SK-N-DZ (cell line): ENCODE measurements around the gene C15orf39. TPM values are rescaled to one million over a fixed set of nuclear protein-coding genes. Genes with fewer than 3 reads are reported as not detected.
"Not testable (repeated sequence)": the region's sequence is repeated elsewhere in the genome, so short reads cannot be mapped to it uniquely, and the experiment has no call there.

Experiments used
- DNase-seq: peaks from one replicate; pipeline ENCODE4 v3.0.0-alpha.2; 2015; ENCODE audit warnings: low spot score
- polyA plus RNA-seq, 2 experiments: library from polyadenylated mRNA; depleted of rRNA; stranded (reverse); fragments of >200 nt; gene quantifications; 2 replicates each; pipeline ENCODE4 v1.2.3, GENCODE V29; 2014

C15orf39 gene
- 9.6 and 10.9 TPM in 2 replicates for polyA plus RNA-seq (2014; cell fraction: cytosol; rRNA removed)
- 3.4 and 6.2 TPM in 2 replicates for polyA plus RNA-seq (2014; cell fraction: nucleus; rRNA removed)

DNA sequence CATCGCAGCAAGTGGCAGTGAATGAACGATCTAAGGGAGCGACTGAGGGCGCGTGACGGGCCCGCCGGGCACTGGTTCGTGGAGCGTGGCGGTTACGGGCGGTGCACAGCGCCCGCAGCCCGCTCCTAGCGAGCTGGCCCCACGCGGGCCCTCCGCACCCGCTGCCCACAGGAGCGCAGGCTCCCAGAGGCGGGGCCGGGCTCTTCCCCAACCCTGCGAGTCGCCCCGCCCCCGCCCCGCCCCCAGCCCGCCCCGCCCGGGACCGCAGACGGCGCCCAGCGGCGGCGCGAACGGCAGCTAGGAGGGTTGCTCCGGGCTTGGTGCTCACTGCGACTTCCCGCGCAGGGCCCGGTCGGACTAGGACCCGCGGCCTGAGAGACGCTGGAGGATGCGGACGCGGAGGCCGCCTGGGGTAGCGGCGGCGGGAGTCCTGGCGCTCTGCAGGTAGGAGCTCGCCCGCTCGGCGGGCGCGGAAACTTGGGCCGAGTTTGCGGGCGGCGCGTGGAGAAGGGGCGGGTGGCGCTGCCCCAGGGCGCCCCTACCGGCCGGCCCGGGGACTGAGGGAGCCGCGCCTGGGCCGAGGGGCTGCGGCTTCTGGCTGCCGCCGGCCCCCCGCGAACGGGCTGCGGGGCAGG lies at the start of gene C15orf39:
TSS of gene C15orf39 (plus strand) at position 267 of the 635 bp plus-strand sequence. CDS start 4,167 bp downstream, outside the sequence.
- peak; percentile 71 for DNase-seq

DNA sequence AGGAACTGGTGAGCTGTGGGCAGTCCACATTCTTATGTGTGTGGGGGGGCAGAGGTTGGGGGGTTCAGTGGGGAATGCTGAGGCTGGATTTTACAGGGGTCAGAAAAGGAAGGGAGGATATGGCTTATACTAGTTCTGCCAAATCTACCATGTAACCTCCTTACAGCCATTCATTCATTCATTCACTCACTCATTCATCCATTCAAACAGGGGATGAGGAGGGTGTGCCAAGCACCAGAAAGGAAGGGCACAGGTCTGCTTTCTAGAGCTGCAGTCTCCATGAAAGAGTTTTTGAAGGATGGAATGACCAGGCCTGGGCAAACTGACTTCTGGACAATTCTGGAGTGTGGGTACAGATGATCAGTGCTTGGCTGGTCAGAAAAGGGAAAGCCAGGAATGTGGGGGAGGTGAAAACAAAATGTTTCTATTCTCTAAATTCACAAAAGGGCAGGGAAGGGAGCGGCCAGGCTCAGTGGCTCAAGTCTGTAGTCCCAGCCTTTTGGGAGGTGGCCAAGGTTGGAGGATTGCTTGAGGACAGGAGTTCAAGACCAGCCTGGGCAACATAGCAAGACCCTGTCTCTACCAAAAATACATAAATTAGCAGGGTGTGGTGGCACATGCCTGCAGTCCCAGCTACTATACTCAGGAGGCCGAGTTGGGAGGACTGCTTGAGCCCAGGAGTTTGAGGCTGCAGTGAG lies 49.2 kb upstream of the C15orf39 start:
- no peak for DNase-seq

DNA sequence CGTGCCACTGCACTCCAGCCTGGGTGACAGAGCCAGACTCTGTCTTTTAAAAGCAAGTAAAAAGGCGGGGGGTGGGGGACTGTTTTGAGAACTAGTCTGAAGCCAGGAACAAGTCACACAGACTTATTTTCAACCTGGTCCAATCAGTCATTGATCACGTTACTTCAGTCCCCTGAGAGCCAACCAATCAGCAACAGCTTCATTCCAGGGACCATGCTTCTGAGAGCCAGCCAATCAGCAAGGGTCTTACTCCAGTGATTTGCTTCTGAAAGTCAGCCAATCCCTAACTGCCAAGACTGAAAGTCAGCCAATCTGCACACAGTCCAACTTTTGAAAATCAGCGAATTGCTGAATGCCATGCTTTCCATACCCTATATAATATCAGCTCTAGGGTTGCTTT lies 48.6 kb upstream of the C15orf39 start:
- DNase-seq = peak; percentile 47

DNA sequence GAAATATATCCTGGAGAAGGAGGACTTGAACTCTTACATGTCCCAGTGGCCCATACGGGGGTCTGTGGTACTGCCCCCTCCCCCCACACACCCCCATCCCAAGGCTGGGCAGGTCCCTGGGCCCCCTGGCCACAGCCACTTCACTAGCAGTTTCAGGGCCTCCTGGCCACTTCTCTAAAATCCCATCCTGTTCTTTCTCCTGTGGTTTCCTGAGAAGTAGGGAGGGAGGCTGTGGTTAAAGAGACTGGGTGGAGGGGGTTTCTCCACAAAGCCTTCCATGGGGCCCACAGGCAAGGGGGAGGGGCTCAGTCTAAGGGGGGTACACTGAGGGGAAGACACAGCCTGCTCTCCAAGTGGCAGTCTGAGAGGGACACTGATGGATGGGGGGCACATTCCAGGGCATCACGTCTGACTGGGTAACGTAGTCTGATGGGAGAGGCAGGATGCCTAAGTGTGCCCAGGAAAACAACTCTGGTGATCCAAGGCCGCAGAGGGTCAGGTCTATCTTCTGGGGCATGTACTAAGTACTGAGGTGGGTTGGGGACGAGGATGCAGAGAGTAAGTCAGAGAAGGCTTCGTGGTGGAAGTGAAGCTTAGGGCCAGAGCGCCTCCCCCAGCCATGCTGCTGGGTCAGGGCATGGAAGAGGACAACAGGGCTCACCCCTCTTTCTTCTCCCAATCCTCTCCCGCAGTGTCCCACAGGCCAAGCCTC lies 48.0 kb upstream of the C15orf39 start:
- no peak for DNase-seq

DNA sequence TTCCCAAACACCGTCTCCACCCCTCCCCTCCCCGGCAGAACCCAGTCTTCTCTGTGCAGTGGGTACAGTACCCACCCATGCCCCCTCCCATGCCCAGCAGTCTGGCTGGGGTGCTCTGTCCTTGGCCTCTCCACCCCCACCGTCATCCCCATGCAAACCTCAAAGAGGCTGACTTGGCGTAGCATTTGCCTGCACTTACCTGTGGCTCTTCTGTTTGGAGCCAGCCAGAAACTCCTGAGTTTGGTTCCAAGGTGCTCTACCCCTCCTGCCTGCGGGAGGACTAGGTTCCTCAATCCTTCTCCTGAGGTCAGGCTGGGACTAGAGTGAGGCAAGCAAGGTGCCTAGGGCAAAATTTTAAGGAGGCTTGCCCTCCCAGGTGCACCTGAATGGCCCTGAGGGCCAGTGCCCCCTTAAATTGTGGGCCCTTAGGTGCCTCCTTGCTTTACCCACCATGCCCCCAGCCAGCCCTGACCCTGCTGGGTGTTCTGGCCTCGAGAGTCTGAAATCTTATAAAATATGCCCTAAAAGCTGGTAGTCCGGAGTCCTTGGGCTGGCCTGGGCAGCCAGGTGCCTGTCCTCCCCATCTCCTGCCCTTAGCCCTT lies 47.1 kb upstream of the C15orf39 start:
- no peak for DNase-seq

DNA sequence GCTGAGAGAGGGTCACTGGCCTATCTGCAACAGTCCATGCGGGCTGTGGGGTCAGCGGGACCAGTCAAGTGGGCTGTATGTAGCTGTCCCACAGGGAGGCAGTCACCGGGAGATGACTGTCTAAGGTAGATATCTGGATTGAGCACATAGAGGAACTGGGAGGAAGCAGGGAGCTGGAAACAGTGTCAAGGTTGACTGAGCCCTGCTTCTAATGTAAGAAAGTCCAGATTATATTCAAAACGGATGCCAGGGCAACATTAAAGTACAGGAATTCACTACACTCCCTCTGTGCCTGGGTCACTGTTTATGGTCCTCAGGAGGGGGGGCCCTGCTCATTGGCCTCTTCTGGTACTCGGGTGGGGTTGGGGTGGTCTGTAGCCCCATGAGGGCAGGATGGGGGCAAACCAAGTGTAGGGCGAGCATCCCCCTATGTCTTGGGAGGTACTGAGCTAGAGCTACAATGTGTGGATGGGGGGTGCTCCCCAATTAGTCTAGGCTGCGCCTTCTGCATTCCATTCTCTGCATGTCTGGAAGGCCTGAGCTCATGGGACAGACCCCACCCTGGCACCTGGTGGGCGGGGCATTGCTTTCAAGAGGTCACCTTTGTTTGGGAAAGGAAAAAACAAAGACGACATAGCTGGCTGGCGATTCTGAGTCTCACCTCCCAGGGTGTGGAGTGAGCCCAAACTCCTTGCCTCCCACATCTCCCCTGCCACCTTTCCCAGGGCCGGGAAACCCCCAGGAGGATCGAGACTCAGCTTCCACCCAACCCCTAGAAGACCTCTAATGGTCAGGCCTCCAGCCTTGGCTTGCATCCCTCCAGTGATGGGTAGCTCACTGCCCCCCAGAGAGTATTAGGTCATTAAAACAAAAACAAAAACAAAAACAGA lies 45.1 kb upstream of the C15orf39 start:
- DNase-seq = no peak

DNA sequence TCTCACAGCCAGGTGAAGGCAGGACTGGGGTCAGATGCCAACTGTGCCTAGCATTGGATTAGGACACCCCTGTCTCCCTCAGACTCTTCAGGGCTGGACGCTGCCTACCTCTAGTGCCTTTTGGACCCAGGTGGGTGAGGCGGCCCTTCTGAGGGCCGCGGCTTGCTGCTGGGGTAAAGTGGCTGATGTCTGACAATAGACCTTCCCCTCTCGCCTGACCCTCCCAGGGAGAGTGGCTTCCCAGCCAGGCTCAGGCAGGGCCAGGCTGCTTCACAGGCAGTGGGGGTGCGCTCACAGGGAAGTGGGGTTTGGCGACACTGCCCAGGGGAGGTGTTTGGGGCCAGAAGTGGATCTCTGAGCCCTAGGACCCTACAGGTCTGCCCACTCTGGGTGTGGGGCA lies 43.3 kb upstream of the C15orf39 start:
- DNase-seq = no peak

DNA sequence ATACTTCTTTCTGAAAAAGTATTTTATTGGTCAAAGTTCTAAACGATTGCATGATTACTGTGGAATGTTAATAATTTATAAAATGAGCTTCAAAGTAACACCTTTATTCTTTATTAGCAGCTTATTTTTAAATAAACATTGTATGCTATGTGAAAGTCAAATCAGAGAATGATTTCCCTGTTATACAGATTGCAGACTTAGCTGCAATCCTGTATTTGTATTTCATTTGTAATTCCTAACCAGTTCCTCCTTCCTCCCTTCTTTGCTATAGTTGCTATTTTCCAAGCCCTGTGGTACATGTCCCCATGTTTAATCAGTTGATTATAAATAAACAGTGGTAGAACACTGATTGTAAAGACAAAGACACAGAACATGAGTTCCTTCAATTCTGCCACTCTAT lies 42.4 kb upstream of the C15orf39 start:
- no peak for DNase-seq

DNA sequence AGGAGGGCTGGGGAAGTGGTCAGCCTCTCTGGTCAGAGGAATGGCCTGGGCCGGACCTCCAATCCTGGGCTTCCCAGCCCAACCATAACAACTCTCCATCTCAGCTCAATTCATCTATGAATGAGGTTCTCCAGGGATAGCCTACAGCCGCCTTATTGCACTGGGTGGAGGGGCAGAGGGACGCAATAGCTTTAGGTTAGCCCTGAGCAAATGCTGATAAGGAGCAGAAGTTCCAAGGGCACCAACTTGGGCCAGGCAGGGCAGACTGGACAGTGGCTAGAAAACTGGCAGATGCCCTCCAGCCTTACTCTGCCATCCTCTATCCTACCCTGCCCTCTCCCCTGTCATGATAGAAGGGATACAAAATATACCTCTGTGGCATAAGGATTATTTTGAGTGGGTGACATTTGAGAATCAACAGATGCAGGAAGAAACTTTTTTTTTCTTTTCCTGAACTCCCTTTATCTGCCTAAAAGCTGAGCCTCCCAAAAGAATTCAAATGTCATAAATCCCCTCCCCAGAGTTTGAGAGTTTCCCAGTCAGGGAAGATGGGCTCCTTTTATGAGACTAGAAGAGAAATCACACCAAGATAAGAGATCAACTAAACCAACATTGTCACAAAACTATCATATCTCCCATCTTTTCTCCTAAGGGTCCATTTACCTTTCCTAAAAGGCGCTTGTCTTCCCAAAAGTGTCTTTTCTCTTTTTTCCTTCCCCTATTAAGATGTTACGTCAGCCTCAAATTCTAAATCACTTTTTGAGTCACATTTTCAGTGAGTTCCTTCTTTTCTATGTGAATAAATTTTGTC lies 40.4 kb upstream of the C15orf39 start:
- no peak for DNase-seq

DNA sequence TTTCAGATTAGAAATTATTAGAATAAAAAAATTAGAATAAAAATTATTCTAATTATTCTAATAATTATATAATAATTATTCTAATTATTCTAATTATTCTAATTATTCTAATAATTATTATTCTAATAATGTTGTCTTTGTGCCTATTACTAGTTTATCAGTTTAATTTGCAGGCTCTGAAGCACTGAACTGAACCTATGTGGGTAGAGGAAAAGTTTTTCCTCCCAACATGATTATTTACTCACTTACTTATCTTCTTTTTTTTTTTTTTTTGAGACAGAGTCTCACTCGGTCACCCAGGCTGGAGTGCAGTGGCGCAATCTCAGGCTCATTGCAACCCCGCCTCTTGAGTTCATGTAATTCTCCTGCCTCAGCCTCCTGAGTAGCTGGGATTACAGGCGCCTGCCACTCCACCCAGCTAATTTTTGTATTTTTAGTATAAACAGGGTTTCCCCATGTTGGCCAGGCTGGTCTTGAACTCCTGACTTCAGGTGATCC lies 39.7 kb upstream of the C15orf39 start:
- DNase-seq = no peak

DNA sequence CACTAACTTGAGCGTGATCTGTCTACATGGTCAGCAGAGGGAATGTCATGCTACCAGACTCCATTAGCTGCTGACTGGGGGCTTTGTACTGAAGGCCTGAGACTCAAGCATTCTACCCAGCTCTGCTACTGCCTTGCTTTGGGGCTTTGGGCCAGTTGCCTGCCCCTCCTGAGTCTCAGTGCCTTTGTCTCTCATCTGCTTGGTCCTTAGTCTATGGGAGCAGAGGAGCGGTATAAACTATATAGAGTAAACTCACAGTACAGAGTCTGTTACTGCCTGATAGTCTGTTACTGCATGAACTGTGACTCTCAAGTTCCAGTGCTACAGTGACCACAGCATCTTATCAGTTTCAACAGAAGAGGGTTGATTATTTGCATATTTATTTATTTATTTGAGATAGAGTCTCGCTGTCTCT lies 38.5 kb upstream of the C15orf39 start:
- no peak for DNase-seq

DNA sequence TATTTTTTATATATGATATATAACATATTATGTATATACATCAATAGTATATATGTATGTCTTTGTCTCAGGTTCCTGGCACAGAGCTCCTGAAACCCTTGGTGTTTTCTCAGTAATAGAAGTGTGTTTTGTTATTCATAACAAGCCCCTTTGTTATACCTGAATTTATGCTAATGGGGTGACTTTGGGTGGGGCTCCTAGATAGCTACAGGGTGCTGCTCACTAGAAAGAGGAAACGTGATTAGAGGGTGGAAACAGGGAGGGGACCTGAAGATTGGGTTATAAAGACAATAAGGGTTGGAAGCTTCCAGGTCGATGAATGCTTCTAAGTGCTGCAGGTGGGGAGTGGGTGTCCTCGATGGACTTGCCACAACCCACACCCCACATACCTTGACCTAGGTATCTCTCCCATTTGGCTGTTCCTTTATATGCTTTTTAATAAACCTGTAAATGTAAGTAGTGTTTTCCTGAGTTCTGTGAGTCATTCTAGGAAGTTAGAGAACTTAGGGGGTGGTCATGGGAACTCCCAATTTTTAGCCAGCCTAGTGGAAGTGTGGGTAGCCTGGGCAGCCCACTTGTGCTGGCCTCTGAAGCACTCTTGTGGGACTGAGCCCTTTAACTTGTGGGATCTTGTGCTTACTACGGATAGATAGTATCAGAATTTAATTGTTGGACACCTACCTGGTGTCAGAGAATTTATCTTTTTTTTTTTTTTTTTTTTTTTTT lies 36.9 kb upstream of the C15orf39 start:
- no peak for DNase-seq

DNA sequence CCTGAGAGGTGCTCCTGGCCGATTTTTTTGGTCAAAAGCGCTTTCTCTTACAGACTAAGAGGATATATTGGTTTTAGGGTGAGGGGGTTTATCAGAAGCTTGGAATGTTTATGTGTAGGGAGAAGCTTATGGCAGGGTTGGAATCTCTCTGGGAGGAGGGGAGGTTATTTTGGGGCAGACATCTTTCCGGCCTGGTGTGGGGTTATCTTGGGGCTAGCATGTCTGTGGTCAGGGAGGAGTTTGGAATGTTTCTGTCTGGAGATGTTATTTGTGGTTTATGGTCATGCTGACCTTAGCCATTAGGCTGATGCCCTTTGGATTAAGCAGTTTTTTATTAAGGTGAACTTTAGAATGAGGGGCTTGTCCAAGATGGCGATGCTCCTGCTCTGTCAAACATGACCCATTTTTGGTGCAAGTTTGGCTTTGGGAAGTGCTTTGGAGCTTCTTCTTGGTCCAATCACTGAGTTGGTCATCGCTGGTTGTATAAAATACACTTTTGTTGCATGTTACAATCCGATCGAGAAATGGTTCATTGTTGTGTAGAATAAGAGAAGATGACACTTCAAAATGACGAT lies 35.1 kb upstream of the C15orf39 start:
- not testable (repeated sequence) for DNase-seq

DNA sequence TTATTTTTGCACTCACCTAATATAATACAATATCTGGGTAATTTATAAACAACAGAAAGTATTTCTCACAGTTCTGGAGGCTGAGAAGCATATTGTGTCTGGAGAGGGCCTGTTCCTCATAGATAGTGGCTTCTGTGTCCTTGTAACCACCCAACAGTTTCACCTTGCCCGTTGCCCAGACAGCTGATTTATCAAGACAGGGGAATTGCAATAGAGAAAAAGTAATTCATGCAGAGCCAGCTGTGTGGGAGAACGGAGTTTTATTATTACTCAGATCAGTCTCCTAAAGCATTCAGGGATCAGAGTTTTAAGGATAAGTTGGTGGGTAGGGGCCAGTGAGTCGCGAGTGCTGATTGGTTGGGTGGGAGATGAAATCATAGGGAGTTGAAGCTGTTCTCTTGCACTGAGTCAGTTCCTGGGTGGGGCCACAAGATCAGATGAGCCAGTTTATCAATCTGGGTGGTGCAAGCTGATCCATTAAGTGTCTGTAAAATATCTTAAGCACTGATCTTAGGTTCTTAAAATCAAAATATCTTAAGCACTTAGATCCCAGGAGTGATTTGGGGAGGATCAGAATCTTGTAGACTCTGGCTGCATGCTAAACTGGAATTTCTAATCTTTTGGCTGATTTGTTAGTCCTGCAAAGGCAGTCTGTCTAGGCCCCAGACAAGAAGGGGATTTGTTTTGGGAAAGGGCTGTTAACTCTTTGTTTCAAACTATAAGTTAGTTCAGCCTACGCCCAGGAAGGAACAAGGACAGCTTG lies 33.9 kb upstream of the C15orf39 start:
- DNase-seq = no peak

DNA sequence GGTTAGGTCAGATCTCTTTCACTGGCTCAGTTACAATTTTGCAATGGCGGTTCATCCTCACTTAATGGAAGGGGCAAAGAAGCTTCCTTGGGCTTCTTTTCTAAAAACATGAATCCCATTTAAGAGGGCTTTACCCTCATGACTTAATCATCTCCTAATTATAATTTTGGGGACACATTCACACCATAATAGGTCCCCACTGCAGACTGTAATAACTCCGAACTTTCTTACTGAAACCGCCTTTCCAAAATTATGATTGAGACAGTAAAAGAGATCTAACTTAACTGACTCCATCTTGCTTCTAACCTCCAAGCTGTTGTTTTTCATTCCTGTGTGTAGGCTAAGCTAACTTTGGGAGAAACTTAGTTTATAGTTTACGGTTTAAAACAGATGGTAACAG lies 33.3 kb upstream of the C15orf39 start:
- DNase-seq = no peak

DNA sequence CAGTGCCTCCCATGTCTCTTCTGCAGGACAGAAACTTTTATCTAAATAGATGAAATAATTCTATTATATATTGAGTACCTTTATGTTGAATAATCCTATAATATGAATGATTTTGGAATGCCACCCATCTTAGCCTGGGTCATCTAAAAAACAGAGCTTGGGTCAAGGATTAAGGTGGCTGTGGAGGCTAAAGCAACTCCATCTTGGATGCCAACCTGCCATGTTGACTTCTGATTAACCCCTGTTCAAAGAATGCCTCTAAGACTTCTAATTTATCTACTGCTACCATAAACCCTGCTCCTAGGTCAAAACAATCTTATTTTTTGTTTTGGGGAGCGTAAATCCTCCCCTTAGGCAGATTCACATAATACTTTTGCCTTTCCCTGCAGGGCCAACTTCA lies 31.5 kb upstream of the C15orf39 start:
- DNase-seq = no peak

DNA sequence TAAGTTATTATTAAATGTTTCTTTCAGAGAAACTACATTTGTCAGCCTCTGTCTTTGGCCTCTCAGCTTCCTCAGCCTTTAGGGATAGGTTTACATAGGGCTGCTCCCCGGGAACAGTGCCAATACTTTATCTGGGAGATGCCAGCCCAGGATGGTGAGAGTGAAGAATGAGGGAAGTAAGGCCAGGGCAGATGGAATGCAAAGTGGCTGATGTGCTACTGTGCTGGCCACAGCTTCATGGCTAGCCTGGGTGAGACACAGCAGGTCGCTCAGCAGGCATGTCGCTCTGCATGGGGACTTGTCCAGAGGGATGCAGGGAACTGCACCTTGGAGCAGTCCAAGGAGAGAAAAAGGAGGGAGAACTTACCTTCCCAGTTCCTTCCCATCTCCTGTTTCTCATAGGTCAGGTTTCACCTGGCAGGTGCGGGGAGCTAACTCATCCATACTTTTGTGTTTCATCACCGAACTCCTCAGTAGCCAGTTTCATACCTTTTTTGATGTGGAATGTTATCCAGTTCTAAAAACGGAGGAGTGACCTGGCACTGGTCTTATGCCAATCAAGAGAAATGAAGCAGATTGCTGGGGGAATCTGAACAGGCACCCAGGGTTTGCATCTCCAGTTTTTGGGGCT lies 30.9 kb upstream of the C15orf39 start:
- DNase-seq = no peak

DNA sequence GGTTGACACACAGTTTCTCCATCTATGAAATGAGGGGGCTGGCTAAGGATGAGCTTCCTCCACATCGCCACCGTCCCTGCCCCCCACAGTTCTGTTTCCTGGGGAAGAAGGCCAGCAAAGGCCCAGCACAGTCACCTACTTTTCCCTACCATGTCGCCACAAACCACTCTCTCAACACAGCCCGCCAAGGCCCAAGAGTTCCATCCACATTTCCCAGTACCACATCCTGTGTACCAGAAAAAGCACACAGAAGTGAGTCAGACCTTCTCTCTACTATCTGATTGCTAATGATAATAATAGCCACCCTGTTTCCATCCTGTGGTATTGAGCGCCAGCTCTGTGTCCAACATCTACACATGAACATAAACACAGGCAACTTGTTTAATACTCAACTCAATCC lies 30.3 kb upstream of the C15orf39 start:
- DNase-seq = no peak
